Measurements from ENCODE around the gene SEC11A.

DNA sequence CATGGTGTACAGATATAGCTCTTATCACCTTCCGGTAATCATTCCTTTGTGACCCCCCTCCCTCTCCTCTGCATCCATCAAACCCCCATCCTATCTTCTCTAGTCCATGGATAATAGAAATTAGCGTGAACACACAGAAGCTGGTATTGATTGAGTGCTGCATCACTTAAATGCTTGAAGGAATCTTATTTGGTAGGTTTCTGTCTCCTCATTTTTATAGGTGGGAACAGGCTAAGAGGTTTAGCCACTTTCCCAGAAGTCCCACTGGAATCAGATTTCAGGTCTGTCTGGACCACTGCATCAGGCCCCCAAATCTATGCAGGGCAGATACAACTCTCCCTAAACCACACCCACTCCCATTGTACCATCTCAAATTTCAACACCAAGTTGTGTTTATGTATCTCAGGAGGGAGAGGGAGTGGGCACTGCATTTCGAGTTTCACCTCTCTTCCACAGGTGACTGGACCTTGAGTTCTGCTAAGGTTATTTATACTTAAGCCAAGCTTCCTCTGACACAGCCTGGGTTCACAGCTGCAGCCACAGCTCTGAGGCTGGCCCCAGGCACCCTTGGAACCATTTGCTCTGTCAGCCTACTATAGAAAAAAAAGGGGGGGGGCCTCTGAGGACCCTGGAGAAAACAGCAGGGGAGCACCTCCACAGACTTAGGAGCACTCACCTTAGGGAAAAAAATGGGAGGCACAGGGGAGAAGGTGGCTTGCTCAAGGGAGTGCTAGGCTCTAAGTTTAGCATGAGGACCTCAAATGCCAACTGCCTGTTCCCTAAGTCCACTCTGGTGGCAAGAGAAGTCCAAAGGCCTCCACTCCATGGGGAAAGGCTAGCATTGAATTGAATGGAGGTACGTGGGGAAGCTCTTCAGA lies 55.8 kb downstream of the SEC11A start:
- no peak for TF ChIP-seq POLR2A (IDR thresholded peaks at IDR 0.05; ENCODE audit: low read depth, low read length)
- TF ChIP-seq SPI1 (IDR thresholded peaks at IDR 0.05; ENCODE audit: low read depth, low read length), result no peak
- no peak for TF ChIP-seq POLR2AphosphoS5 (IDR thresholded peaks at IDR 0.05; ENCODE audit: low read depth, low read length)
- TF ChIP-seq TAF1 (IDR thresholded peaks at IDR 0.05; ENCODE audit: low read depth, low read length), result no peak
- no peak for TF ChIP-seq POU2F2 (IDR thresholded peaks at IDR 0.05; ENCODE audit: low read depth, low read length)
- no peak for TF ChIP-seq PAX5 (IDR thresholded peaks at IDR 0.05; ENCODE audit: insufficient read depth, low read length, severe bottlenecking)

Measured in GM12891 (cell line).